ENCODE measurements around the gene OCA2. TPM values are rescaled to one million over a fixed set of nuclear protein-coding genes. Genes with fewer than 3 reads are reported as not detected.
A peak's percentile ranks its signal among the peaks of the same experiment; 100 is the strongest.

The OCA2 gene
- total and polyA plus RNA-seq, 4 donors, result 0.49 to 23.0 (median 2.3) TPM

DNA sequence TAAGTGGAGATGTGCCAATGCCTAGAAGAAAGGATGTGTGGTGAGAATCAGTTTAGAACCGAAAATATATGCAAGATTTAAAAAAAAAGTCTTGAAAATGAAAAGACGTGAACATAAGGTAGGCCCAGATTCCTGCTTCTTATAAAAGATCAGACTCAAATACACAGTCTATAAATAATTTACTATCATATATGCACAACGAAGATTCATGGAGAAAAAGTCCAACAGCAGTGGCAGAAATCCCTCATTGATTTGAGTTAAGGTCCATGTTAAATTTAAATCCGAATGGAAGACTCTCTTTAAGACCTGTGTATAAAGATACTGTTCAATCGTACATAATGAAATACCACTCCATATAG lies 227.2 kb downstream of the OCA2 start:
- Histone ChIP-seq H3K27me3 (ENCODE audit: control insufficient read depth in 3 of 3, insufficient read depth in 3 of 3, low read length in 2 of 3) (no peaks in the 10 kb centered on the region), H3K9me3 (ENCODE audit: control insufficient read depth in 4 of 4, insufficient read depth in 3 of 4, low read length in 3 of 4) (peaks cover 0 to 7% (median 0%) of the 10 kb centered on the region in 4 donors), H3K4me3 (no peak overlapping the region), H3K4me1 (ENCODE audit: control insufficient read depth in 5 of 5, insufficient read depth in 5 of 5, low read length in 5 of 5) (peaks cover 0 to 17% (median 0%) of the 10 kb centered on the region in 5 donors), H3K27ac (ENCODE audit: low read depth in 1 of 2, low read length in 1 of 2) (no peak overlapping the region), H3K9ac (ENCODE audit: insufficient read depth in 1 of 2, low read length in 2 of 2) (no peak overlapping the region), H3K36me3 (ENCODE audit: control insufficient read depth in 4 of 4, insufficient read depth in 4 of 4, low read length in 4 of 4) (no peaks in the 10 kb centered on the region)
- TF ChIP-seq, protein P1, sequence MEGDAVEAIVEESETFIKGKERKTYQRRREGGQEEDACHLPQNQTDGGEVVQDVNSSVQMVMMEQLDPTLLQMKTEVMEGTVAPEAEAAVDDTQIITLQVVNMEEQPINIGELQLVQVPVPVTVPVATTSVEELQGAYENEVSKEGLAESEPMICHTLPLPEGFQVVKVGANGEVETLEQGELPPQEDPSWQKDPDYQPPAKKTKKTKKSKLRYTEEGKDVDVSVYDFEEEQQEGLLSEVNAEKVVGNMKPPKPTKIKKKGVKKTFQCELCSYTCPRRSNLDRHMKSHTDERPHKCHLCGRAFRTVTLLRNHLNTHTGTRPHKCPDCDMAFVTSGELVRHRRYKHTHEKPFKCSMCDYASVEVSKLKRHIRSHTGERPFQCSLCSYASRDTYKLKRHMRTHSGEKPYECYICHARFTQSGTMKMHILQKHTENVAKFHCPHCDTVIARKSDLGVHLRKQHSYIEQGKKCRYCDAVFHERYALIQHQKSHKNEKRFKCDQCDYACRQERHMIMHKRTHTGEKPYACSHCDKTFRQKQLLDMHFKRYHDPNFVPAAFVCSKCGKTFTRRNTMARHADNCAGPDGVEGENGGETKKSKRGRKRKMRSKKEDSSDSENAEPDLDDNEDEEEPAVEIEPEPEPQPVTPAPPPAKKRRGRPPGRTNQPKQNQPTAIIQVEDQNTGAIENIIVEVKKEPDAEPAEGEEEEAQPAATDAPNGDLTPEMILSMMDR (IDR thresholded peaks at IDR 0.05; ENCODE audit: control extremely low read depth, extremely low read depth), result no peak
- ATAC-seq (ENCODE audit: insufficient read depth, low FRiP score) (no peak), DNase-seq (no peak)
- WGBS, 2 donors, result 84 to 87% methylated on average over 5 of the region's 5 CpGs

DNA sequence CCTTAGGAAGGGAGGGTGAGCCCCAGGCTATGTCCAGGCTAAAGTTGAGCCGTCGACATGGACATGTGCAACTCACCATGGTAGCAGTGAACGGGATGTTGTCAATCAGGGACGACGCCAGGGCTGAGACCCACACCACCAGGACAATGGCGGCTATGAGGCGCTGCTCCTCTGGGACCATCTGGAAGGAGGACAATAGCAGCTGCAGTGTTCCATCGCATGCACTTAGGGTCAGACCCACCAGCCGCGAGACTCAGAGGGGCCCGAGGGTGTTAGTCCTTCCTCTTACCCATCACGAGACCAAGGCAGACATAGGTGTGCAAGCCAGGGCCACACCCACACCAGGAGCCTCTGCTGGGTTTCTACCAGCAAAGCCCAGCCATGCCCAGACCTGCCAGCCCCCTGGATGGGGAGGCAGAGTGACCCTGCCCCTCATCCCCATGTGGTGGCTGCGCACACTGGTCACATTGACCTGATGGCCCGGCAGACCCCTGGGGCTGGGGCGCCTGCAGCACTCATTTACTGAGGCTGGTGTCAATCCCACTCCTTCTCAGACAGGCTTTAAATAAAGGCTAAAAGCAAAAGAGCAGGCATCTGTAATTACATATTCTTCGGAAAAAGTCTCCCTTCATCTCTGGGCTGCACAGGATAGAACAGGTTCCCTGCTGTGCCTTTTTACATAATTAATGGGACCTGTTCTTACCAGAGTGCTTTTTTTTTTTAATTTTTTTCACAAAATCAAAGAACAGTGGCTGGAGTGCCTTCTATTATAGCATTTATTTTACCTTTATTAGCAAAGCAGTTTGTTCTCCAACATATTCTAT lies 227.8 kb downstream of the OCA2 start:
- Histone ChIP-seq H3K27ac (ENCODE audit: low read depth in 1 of 2, low read length in 1 of 2) (no peak overlapping the region), H3K9me3 (ENCODE audit: control insufficient read depth in 4 of 4, insufficient read depth in 3 of 4, low read length in 3 of 4) (peaks cover 0 to 7% (median 0%) of the 10 kb centered on the region in 4 donors), H3K4me1 (ENCODE audit: control insufficient read depth in 5 of 5, insufficient read depth in 5 of 5, low read length in 5 of 5) (peaks cover 0 to 17% (median 0%) of the 10 kb centered on the region in 5 donors), H3K9ac (ENCODE audit: insufficient read depth in 1 of 2, low read length in 2 of 2) (no peak overlapping the region), H3K36me3 (ENCODE audit: control insufficient read depth in 4 of 4, insufficient read depth in 4 of 4, low read length in 4 of 4) (no peaks in the 10 kb centered on the region), H3K27me3 (ENCODE audit: control insufficient read depth in 3 of 3, insufficient read depth in 3 of 3, low read length in 2 of 3) (no peaks in the 10 kb centered on the region), H3K4me3 (no peak overlapping the region)
- TF ChIP-seq, protein P1 (IDR thresholded peaks at IDR 0.05; ENCODE audit: control extremely low read depth, extremely low read depth), result no peak
- DNase-seq (no peak), ATAC-seq (ENCODE audit: insufficient read depth, low FRiP score) (no peak)
- WGBS, 2 donors, result 88% methylated on average over 16 of the region's 16 CpGs

DNA sequence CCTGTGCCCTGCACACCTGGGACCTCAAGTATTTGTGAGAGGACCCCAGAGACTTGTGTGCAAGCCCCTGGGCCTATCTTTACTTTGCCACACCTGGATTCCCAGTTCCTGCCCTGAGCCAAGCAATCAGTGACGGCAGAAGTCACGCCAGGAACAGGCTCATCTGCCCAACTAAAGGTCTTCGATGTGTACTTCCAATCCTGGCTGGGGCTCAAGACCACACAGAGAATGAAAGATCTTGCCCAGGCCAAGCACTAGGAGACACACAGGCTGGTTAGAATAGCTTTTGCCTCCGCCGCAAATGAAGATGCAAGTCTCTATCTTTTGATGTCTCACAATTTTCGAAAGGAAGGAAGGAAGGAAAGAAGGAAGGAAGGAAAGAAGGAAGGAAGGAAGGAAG lies 228.8 kb downstream of the OCA2 start:
- Histone ChIP-seq H3K4me1 (ENCODE audit: control insufficient read depth in 5 of 5, insufficient read depth in 5 of 5, low read length in 5 of 5) (peaks cover 0 to 17% (median 0%) of the 10 kb centered on the region in 5 donors), H3K27me3 (ENCODE audit: control insufficient read depth in 3 of 3, insufficient read depth in 3 of 3, low read length in 2 of 3) (no peaks in the 10 kb centered on the region), H3K9ac (ENCODE audit: insufficient read depth in 1 of 2, low read length in 2 of 2) (no peak overlapping the region), H3K27ac (ENCODE audit: low read depth in 1 of 2, low read length in 1 of 2) (no peak overlapping the region), H3K4me3 (no peak overlapping the region), H3K9me3 (ENCODE audit: control insufficient read depth in 4 of 4, insufficient read depth in 3 of 4, low read length in 3 of 4) (peaks cover 0 to 7% (median 0%) of the 10 kb centered on the region in 4 donors), H3K36me3 (ENCODE audit: control insufficient read depth in 4 of 4, insufficient read depth in 4 of 4, low read length in 4 of 4) (no peaks in the 10 kb centered on the region)
- TF ChIP-seq, protein P1 (IDR thresholded peaks at IDR 0.05; ENCODE audit: control extremely low read depth, extremely low read depth), result no peak
- 79 to 81% methylated on average over 6 of the region's 6 CpGs for WGBS, 2 donors
- ATAC-seq (ENCODE audit: insufficient read depth, low FRiP score), result no peak
- DNase-seq, result peak in 2 of 3 donors; percentile 18 to 34

Measured in lung (tissue), 12 donors.